ENCODE measurements around the gene TIAM1. TPM values are rescaled to one million over a fixed set of nuclear protein-coding genes. Genes with fewer than 3 reads are reported as not detected.

The TIAM1 gene
- total RNA-seq, 1 experiment from 2014 or later, result 28.7 TPM

DNA sequence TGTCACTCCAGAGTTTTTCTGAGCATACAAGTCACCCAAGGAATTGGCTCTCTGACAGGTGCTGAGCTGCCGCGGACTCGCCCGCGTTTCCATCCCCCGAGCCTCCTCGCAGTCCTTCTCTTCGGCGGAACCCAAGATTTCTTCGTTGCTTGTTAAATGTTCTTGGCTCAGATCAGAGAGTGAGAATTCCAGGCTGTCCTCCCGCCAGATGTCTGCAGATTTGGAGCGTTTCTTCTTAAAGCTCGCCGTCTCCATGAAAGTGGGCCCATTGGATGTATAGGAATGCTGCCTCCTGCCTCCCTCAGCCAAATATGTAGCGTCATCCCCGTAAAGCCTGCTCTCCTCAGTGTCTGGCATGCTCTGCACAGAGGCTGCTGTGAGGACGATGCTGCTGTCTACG, 77.8 kb downstream of the TIAM1 start:
- TF ChIP-seq, protein P1, sequence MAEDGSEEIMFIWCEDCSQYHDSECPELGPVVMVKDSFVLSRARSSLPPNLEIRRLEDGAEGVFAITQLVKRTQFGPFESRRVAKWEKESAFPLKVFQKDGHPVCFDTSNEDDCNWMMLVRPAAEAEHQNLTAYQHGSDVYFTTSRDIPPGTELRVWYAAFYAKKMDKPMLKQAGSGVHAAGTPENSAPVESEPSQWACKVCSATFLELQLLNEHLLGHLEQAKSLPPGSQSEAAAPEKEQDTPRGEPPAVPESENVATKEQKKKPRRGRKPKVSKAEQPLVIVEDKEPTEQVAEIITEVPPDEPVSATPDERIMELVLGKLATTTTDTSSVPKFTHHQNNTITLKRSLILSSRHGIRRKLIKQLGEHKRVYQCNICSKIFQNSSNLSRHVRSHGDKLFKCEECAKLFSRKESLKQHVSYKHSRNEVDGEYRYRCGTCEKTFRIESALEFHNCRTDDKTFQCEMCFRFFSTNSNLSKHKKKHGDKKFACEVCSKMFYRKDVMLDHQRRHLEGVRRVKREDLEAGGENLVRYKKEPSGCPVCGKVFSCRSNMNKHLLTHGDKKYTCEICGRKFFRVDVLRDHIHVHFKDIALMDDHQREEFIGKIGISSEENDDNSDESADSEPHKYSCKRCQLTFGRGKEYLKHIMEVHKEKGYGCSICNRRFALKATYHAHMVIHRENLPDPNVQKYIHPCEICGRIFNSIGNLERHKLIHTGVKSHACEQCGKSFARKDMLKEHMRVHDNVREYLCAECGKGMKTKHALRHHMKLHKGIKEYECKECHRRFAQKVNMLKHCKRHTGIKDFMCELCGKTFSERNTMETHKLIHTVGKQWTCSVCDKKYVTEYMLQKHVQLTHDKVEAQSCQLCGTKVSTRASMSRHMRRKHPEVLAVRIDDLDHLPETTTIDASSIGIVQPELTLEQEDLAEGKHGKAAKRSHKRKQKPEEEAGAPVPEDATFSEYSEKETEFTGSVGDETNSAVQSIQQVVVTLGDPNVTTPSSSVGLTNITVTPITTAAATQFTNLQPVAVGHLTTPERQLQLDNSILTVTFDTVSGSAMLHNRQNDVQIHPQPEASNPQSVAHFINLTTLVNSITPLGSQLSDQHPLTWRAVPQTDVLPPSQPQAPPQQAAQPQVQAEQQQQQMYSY (CRISPR knock-in tag; IDR thresholded peaks at IDR 0.05), result no peak
- no peak for TF ChIP-seq IRF2 (CRISPR knock-in tag; IDR thresholded peaks at IDR 0.05; ENCODE audit: borderline replicate concordance, low read depth)
- TF ChIP-seq, protein P2, sequence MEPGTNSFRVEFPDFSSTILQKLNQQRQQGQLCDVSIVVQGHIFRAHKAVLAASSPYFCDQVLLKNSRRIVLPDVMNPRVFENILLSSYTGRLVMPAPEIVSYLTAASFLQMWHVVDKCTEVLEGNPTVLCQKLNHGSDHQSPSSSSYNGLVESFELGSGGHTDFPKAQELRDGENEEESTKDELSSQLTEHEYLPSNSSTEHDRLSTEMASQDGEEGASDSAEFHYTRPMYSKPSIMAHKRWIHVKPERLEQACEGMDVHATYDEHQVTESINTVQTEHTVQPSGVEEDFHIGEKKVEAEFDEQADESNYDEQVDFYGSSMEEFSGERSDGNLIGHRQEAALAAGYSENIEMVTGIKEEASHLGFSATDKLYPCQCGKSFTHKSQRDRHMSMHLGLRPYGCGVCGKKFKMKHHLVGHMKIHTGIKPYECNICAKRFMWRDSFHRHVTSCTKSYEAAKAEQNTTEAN (CRISPR knock-in tag; IDR thresholded peaks at IDR 0.05), result no peak
- no peak for TF ChIP-seq NFYB (CRISPR knock-in tag; conservative IDR thresholded peaks at IDR 0.05; ENCODE audit: low read depth)
- TF ChIP-seq, protein P3, sequence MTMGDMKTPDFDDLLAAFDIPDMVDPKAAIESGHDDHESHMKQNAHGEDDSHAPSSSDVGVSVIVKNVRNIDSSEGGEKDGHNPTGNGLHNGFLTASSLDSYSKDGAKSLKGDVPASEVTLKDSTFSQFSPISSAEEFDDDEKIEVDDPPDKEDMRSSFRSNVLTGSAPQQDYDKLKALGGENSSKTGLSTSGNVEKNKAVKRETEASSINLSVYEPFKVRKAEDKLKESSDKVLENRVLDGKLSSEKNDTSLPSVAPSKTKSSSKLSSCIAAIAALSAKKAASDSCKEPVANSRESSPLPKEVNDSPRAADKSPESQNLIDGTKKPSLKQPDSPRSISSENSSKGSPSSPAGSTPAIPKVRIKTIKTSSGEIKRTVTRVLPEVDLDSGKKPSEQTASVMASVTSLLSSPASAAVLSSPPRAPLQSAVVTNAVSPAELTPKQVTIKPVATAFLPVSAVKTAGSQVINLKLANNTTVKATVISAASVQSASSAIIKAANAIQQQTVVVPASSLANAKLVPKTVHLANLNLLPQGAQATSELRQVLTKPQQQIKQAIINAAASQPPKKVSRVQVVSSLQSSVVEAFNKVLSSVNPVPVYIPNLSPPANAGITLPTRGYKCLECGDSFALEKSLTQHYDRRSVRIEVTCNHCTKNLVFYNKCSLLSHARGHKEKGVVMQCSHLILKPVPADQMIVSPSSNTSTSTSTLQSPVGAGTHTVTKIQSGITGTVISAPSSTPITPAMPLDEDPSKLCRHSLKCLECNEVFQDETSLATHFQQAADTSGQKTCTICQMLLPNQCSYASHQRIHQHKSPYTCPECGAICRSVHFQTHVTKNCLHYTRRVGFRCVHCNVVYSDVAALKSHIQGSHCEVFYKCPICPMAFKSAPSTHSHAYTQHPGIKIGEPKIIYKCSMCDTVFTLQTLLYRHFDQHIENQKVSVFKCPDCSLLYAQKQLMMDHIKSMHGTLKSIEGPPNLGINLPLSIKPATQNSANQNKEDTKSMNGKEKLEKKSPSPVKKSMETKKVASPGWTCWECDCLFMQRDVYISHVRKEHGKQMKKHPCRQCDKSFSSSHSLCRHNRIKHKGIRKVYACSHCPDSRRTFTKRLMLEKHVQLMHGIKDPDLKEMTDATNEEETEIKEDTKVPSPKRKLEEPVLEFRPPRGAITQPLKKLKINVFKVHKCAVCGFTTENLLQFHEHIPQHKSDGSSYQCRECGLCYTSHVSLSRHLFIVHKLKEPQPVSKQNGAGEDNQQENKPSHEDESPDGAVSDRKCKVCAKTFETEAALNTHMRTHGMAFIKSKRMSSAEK (CRISPR knock-in tag; IDR thresholded peaks at IDR 0.05; ENCODE audit: borderline replicate concordance), result no peak
- H3K36me3 Mint-ChIP-seq, result no peaks in the 10 kb centered on the region
- peaks cover 3% of the 10 kb centered on the region for H3K9me3 Mint-ChIP-seq
- no peak for DNase-seq (ENCODE audit: low spot score)
- H3K27me3 Mint-ChIP-seq (ENCODE audit: low read depth), result no peaks in the 10 kb centered on the region
- H3K4me1 Mint-ChIP-seq, result peaks cover 6% of the 10 kb centered on the region; the same call in 1 of the 2 replicates
- H3K27ac Mint-ChIP-seq, result no peak overlapping the region
- ChIA-PET POLR2A (no interaction called here), CTCF (interaction anchor here (1.4 kb wide), 1 partner anchor 68 kb away, joined by 4 read pairs; no protein-coding TSS in a partner anchor)
- ATAC-seq, result no peak
- no peak overlapping the region for H3K4me3 Mint-ChIP-seq

DNA sequence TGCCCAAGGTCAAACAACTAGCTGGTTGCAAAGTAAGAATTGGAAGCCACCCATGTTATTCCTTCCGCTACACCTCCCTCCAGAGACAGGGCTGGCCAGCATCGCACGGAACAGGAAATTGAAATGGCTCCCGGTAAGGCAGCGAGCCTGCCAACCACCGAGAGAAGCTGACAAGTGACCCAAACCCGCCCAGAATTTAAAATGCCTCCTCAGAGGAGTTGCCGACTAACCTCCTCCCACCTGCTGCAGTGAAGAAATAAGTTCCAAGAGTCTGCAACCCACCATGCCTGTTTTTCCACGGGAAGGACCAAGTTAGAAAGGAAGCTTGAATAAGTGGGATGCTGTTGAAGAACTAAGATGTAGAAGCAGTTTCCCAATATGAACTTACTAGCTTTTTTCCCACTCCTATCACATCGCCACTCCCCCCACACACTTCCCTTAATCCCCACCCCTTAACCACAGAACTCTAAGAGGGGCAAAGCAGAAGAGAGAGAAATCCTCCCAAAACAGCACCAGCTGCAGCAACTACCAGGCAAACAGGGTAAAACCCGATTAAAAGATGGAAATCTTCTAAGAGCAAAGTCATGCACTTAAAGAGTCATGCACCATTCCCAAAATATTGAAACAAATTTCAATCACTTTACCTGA, 78.6 kb downstream of the TIAM1 start:
- POLR2A ChIA-PET, result interaction anchor here (0.7 kb wide), 2 partner anchors 11 to 311 kb away, joined by 3 to 5 read pairs; no protein-coding TSS in a partner anchor
- TF ChIP-seq ETV6 (CRISPR knock-in tag; IDR thresholded peaks at IDR 0.05), result no peak
- TF ChIP-seq, protein P4, sequence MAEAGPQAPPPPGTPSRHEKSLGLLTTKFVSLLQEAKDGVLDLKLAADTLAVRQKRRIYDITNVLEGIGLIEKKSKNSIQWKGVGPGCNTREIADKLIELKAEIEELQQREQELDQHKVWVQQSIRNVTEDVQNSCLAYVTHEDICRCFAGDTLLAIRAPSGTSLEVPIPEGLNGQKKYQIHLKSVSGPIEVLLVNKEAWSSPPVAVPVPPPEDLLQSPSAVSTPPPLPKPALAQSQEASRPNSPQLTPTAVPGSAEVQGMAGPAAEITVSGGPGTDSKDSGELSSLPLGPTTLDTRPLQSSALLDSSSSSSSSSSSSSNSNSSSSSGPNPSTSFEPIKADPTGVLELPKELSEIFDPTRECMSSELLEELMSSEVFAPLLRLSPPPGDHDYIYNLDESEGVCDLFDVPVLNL (CRISPR knock-in tag; IDR thresholded peaks at IDR 0.05; ENCODE audit: borderline replicate concordance, low read depth), result no peak
- TF ChIP-seq MYBL2 (CRISPR knock-in tag; IDR thresholded peaks at IDR 0.05), result no peak
- no peak overlapping the region for H3K4me3 Mint-ChIP-seq
- H3K36me3 Mint-ChIP-seq, result no peaks in the 10 kb centered on the region
- DNase-seq (ENCODE audit: low spot score) (no peak), ATAC-seq (no peak)
- H3K4me1 Mint-ChIP-seq, result peaks cover 6% of the 10 kb centered on the region; the same call in 1 of the 2 replicates
- CTCF ChIA-PET, result interaction anchor here (0.7 to 1.4 kb wide), 3 partner anchors 13 to 75 kb away, joined by 4 to 6 read pairs (median 5); no protein-coding TSS in a partner anchor
- H3K27me3 Mint-ChIP-seq (ENCODE audit: low read depth), result no peaks in the 10 kb centered on the region
- peaks cover 3% of the 10 kb centered on the region for H3K9me3 Mint-ChIP-seq
- no peak overlapping the region for H3K27ac Mint-ChIP-seq

DNA sequence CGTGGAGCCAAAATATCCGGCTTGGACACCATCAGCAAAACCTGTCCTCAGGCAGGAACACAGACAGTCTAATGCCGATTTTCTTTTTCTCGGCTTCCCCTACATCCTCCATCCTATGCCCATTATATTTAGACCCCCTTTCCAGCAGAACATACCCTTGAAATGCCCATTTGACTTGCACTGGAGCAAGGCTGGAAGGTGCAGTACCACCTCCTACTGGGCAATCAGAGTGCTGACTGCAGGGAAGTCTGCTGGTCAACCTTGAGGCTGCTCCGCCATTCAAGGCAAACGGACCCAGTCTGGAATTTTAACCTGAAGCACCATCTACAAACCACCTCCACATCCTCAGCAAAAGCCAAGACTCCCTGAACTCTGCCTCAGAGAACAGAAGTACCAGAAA, 79.5 kb downstream of the TIAM1 start:
- H3K9me3 Mint-ChIP-seq, result no peaks in the 10 kb centered on the region
- ChIA-PET POLR2A (no interaction called here), CTCF (interaction anchor here (1.3 kb wide), 1 partner anchor 12 kb away, joined by 6 read pairs; no protein-coding TSS in a partner anchor)
- DNase-seq (ENCODE audit: low spot score) (no peak), ATAC-seq (no peak)
- H3K27ac Mint-ChIP-seq, result no peak overlapping the region
- no peak overlapping the region for H3K4me3 Mint-ChIP-seq
- no peaks in the 10 kb centered on the region for H3K27me3 Mint-ChIP-seq (ENCODE audit: low read depth)
- peaks cover 6% of the 10 kb centered on the region; the same call in 1 of the 2 replicates for H3K4me1 Mint-ChIP-seq
- H3K36me3 Mint-ChIP-seq, result no peaks in the 10 kb centered on the region
- TF ChIP-seq JAZF1 (CRISPR knock-in tag; IDR thresholded peaks at IDR 0.05), result no peak
- TF ChIP-seq, protein P5, sequence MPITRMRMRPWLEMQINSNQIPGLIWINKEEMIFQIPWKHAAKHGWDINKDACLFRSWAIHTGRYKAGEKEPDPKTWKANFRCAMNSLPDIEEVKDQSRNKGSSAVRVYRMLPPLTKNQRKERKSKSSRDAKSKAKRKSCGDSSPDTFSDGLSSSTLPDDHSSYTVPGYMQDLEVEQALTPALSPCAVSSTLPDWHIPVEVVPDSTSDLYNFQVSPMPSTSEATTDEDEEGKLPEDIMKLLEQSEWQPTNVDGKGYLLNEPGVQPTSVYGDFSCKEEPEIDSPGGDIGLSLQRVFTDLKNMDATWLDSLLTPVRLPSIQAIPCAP (CRISPR knock-in tag; IDR thresholded peaks at IDR 0.05), result no peak
- TF ChIP-seq, protein P6, sequence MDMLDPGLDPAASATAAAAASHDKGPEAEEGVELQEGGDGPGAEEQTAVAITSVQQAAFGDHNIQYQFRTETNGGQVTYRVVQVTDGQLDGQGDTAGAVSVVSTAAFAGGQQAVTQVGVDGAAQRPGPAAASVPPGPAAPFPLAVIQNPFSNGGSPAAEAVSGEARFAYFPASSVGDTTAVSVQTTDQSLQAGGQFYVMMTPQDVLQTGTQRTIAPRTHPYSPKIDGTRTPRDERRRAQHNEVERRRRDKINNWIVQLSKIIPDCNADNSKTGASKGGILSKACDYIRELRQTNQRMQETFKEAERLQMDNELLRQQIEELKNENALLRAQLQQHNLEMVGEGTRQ (CRISPR knock-in tag; IDR thresholded peaks at IDR 0.05), result no peak
- no peak for TF ChIP-seq OVOL2 (CRISPR knock-in tag; IDR thresholded peaks at IDR 0.05; ENCODE audit: borderline replicate concordance)
- no peak for TF ChIP-seq PRRX2 (CRISPR knock-in tag; IDR thresholded peaks at IDR 0.05)
- no peak for TF ChIP-seq SOX15 (CRISPR knock-in tag; IDR thresholded peaks at IDR 0.05)
- no peak for TF ChIP-seq NFE2L1 (CRISPR knock-in tag; IDR thresholded peaks at IDR 0.05)
- no peak for TF ChIP-seq NR3C1 (CRISPR knock-in tag; conservative IDR thresholded peaks at IDR 0.05; ENCODE audit: low read depth)
- TF ChIP-seq, protein P4 (CRISPR knock-in tag; IDR thresholded peaks at IDR 0.05; ENCODE audit: borderline replicate concordance, low read depth), result no peak

Measured in WTC11 (cell line).